HG02642 (cell line): ENCODE measurements around the gene TBC1D21.

ENCODE experiments used
- ATAC-seq: cut with Tn5 transposase; IDR thresholded peaks from one replicate; pipeline ENCODE4 v1.9.1; 2021; ENCODE audit warnings: mild to moderate bottlenecking; ENCODE audit not compliant: unreplicated experiment, poor library complexity

TBC1D21 gene, protein sequence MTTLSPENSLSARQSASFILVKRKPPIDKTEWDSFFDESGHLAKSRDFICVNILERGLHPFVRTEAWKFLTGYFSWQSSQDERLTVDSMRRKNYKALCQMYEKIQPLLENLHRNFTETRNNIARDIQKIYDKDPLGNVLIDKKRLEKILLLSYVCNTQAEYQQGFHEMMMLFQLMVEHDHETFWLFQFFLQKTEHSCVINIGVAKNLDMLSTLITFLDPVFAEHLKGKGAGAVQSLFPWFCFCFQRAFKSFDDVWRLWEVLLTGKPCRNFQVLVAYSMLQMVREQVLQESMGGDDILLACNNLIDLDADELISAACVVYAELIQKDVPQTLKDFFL

DNA sequence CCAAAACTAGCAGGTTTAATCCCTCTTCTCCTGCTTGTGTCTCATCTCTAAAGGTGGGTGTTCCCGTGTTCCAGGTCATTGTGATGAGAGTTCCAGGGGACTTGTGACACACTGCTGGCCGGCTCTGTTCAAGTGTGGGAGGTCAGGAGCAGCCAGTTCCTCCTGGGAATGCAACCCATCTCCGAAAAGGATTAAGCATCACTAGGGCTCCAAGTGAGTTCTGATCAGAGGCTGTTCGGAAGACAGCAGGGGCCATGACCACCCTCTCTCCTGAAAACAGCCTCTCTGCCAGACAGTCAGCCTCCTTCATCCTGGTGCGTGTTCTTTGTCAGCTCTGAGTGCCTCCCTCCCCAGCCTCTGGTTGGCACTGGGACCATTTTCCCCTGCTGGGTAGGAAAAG lies at the start of gene TBC1D21:
Gene TBC1D21 (plus strand): TSS at position 109 of the 400 bp plus-strand sequence. CDS start 146 bp downstream, at position 255.
- no peak for ATAC-seq

DNA sequence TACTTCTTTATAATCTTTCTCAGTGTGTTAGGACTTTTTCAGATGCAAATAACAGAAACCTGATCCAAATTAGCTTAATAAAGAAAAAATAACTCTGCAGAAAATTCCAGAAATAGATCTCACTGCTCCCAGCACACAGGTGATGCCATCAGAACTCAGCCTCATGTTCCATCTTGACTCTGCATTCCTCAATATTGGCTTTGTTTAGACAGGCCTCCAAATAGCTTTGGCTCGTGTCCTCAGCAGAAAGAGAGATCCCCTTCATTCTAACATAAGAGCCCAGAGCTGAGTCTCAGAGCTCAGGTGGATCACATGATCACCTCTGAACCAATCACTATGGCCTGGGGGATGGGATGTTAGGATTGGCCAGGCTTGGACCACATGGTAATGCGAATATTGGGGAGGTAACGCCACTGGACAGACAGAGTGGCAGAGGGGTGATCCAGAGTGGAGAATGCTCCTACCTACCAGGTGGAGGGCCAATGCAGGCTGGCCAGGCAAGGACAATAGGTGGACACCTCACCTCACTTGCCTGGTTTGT lies 46.6 kb upstream of the TBC1D21 start:
- ATAC-seq = no peak

DNA sequence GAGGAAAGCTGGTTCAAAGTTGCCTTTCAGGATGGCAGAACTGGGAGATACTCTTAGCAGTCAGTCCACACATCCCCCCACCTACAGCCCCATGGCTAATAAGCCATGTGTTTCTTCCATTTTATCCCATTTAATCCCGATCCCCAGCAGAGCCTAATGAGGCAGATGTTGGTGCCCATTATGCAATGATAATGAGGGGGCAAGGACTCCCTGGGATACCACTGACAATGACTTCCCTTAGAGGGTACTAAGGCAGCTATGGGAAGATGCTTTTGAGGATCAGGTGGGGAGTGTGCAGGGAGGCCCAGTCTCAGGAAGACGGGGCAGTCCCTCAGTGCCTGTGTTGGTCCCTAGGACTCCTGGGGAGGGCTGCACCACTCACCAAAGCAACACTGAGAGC lies 43.8 kb upstream of the TBC1D21 start:
- ATAC-seq = no peak

DNA sequence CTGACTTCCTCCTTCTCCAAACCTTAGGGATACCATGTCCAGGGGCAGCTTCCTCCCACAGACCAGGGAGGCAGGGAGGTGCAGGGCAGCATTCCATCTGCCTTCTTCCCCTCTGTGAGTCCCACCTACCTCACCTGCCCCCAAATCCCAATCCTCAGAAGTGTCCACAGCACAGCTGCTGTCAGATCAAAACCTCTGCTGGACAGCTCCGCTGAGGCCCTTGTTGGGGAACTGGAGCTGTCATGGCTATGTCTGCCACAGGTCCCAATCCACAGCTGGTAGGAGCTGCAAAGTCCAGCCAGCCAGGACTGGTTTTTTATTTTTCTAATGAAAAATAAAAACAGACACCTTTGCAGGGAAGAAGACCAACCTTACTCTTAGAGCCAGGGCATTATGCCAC lies 40.7 kb upstream of the TBC1D21 start:
- ATAC-seq = no peak

DNA sequence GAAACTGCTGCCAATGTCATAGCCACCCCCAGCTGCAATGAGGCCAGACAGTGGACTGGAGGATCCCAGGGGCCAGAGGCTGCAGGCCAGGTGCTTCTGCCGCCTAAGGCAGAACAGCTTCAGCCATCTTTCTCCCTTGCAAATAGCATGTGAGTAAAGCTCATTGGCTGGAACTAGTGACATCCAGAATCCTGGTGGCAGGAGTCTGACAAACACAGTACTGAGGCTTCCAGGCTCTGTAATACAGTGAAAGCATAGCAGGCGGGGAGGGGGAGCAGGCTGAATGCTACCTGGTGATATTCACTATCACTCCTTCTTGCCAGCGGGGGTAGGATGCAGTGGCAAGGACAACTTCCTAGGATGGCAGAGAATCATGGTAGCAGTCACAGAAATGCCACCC lies 36.5 kb upstream of the TBC1D21 start:
- no peak for ATAC-seq

DNA sequence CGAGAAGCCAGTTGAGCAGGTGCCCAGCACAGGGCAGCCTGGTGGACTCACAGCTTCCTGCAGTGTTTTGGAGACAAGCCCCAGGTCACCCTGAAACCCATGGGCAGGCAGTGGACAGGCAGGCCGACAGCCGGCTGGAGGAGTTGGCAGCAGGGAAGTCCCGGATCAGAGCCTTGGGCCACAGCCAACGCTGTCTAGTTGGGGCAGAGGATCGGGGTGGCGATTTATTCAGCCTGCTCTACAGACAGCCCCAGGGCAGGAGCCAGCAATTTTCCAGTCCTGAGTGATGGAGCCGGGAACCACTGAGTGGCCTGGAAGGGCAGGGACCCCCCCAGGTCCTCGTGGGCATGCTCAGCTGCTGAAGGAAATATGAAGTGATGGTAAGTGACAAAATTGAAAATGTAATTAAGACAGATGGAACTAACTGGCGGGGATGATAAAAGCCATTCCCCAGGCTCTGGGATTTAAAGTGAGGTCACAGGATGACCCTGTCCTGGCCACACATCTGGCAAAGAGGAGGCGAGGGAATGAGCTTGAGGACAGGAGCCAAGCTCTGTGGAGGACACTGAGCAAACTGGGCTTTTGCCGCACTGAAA lies 34.4 kb upstream of the TBC1D21 start:
- no peak for ATAC-seq

DNA sequence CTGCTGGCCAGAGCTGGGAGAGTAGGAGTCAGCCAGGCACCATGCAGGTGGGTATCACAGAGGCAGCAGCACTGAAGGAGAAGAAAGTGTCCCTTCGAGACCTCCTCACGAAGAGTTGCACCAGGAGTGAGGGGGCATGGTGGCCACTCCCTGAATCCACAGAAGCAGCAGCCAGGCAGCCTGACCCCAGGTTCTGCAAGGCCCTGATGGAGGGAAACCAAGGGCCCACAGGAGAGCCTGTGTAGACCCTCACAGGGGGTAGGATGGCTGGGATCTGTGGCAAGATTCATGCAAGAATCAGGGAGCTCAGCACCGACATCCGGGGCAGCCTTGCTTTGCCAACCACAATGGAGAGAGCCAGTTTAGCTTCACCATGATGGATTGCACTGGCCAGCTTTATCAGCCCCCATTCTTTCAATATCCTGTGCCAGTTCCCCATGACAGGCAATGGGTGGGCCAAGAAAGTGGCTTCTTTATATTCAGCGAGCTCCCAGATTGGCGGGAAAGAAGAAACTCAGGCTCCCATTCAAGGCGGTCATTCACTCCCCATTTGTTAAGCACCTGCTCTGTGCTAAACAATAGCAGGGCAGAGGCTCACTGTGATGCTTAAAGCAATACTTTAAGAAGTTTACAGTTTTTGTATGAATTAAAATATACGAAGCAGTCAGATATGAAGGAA lies 33.5 kb upstream of the TBC1D21 start:
- ATAC-seq = no peak

DNA sequence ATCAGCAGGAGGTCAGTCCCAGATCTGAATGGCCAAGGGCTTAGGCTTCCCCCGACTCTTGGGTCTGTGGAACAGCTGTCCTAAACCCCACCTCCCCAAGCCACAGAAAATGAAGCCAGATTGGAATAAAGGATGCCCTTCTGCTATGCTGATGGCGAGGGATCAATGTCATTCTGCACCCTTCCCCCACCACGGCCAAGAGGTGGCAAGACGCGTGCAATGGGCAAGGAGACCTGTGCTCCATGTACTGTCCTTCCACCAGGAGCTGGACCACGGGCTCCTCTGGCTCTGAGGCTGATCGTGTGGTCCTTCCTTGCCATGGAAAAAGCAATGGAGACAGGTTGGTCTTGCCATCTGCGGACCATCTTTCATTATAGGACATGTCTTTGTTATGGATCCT lies 32.6 kb upstream of the TBC1D21 start:
- ATAC-seq = no peak

DNA sequence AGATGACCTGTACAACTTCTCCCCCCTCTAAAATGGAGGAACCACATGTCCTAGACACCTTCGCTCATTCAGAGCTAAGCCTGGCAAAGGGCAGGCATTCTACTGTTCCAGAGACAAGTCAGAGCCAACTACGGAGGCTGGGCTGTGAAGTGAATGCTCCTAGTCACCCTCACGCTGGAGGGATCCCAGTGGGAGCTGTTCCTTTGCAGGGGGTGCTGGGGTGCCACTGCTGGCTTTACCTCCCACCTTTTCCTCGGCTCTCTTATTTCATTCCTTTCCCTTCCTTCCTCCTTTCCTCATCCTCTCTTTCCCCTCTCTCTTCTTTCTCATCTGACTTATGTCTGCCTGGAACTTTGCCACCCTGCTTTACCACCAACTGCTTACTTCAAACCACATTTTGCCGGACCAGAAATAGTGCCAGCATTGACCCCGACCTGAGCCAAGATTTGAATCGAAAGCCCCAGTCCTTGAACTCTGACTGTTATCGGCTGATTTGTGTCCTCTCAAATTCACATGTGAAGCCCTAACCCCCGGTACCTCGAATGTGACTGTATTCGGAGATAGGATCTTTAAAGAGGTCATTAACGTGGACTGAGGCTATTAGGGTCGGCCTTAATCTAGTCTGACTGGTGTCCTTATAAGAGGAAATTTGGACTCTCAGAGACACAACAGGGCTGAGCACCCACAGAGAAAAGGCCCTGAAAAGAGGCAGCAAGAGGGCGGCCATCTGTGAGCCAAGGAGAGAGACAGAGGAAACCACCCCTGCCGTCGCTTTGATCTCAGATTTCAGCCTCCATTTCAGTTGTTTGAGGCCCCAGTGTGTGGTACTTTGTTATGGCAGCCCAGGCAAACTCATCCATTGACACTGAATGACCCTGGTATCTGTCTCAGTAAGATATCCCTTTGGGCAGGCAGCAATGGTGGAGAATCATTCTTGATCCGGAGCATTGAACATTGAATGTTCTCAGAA lies 31.3 kb upstream of the TBC1D21 start:
- no peak for ATAC-seq

DNA sequence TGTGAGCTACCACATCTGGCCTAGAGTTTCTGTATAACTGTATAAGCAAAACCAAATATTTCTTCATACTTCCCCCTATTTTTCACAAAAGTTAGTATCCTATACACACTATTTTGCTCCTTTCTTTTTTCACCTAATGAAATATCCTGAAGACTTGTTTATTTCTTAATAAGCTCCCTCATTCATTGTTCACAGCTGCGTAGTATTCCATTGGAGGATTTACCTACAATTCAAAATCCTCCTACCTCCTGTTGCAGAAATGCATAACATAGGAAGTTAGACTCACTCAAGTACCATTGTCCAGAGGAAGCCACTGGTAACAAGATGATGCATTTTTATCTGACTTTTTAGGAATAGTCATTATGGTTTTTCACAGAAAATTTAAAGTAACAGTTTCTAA lies 29.6 kb upstream of the TBC1D21 start:
- ATAC-seq = no peak

DNA sequence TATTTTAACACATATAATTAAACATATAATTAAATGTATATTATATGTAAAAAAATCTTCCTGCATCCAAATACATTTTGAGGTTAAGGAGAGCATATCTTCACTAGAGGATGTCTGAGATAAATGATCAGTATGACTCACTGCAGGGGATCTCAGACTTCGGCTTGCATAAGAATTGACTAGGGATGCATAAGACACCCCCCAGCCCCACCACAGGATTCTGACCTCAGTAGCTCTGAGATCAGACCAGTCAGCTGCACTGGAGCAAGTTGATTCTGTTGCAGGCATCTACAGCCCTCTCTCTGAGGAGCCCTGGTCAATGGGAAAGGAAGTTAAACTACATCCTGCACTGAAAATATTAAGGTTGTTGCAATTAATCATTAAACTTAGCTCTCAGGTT lies 29.0 kb upstream of the TBC1D21 start:
- ATAC-seq = no peak

DNA sequence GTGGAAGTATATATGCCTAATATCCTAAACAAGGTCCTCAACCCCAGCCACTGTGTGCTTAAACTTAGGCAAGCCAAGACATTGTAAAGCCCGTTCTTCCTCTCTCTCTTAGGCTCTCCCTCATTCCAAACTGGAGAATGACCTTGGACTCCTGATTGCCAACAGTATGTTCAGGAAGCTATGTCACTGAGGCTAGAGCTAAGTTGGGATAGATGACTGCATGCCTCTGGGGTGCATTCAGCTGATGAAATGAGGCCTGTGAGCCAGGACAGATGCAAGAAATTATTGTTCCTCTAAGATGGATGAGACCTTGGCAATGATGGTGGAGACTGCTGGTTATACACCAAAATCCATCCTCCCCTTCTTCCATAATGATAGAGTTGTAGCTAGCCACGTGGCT lies 27.9 kb upstream of the TBC1D21 start:
- no peak for ATAC-seq

DNA sequence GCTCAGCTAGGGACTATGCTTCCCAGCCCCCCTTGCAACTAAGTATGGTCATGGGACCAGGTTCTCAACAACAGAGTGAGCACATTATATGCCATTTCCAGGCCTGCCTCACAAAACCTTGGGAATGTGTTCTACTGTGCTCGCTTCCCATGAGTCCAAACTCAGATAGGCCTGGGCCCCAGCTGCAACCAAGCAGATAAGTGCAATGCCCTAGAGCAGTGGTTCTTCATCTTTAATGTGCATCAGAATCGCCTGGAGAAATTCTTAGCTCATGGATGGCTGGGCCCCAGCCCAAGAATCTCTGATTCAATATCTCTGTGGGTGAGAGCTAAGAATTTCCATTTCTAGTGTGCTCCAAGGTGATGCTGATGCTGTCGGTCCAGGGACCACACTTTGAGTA lies 27.5 kb upstream of the TBC1D21 start:
- ATAC-seq = no peak

DNA sequence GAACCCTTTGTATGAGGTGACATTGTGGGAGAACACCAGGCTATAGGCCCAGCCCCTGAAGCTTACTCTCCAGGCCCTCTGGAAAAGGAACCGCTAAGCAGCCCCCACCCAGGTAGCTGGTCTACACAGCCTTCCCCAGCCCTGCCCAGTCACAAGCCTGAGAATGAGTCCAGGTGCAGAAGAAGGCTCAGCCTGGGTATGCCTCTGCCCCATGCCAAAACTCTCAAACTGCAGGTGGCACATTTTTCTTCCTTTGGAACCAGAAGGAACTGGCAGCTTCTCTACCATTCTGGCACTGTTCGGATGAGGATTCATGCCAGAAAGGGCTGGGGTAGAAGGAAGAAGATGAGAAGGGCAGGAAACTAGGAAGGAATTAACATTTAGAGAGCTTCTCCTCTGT lies 23.7 kb upstream of the TBC1D21 start:
- no peak for ATAC-seq

DNA sequence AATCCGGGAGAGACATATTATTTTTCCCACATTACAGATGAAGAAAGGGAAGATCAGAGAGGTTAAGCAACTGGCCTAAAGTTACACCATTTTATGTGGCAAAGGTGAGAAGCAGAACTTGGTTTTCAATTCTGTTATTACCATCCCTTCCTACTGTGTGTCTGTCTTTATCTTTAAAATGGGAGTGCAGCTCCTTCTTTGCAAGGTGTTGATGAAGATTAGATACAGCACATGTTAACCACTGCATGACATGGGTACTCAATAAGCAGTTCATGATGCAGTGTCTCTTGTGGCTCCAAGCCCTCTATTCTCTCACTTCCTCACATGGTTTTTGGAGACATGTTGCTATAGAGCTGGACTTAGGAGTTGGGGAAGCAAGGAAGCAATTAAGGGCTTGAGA lies 23.1 kb upstream of the TBC1D21 start:
- no peak for ATAC-seq

DNA sequence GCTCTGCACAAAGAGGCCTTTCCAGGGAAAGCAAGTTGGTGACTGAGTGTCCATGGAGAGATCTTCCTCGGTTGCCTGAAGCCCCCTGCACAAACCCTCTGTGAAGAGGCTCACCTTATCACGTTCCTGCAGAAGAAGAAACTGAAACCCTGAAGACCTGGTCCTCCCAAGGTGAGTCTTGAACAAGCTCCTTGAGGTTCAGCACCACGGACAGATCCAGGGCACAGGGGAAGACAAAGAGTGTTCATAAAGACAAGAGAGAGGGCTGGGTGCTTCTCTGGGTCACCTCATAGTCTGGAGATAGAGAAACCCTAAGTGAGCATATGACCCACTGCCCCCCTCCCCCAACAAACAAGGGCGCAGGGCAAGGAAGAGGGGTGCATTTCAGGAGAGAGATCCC lies 21.7 kb upstream of the TBC1D21 start:
- no peak for ATAC-seq

DNA sequence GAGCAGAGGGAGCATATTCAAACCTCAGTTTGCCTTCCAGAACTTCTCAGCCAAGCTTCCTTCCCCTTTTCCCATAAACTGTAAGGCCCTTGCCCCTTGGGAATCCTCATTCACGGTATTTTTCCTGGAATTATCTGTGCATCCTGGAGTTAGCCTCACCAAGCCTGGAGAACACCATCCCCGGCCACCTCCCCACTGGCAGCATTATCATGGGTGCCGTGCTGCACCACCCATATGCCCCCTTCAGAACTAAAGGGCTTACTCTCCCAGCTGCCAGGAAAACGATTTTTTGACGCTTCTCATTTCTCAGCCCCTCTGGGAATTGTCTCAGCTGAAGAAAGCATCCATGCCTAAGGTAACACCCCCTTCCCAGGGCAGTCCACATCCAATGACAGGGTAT lies 20.9 kb upstream of the TBC1D21 start:
- no peak for ATAC-seq

DNA sequence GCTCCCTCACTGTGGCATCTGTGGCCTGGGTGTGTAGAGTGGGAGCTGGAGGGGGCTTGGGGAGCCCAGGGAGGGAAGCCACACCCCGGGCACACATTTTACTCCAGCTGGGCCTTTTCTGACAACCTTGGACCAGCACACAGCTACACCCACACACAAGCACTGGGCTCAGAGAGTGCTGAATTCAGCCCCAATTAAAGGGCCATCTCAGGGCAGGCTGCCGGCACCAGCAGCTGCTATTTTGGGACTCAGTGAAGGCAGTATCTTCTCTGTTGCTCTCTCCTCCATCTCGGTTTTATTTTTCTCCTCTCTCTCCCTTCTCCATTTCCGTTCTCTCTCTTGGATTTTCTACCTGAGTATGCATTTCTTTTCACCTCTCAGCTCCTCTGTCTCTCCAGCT lies 19.1 kb upstream of the TBC1D21 start:
- ATAC-seq = no peak

DNA sequence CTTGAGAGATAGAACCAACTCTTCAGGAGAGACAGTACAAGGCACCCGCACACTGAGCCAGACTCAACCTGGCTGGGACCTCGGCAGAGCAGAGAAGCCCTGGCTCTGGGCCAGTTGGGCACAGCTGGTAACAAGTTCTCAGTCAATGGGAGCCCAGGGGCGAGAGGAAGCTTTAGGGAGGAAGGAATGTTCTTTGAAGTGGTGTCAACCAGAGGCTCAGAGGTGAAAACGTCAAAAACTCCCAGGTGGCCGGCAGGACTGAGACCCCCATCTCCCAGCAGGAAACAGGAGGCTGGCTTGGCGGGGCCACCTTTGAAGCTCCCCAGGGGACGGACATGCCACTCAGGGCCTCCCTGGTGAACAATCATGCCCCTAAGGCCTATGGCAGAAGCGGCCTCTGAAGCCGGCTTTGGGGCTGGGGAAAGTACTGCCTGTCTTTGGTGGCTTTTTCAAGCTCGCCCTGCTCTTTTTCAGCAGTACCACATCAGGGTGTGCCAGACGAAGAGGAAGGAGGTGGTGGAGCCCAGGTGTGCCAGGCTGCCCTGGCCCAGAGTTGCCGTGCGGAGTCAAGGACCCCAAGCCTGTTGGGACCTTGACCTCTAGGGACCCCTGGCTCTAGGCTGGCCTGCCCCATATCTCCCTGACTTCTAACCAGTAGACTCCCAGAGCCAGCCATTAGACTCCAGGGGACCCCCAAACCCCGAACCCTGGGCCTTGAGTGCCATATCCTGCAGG lies 16.7 kb upstream of the TBC1D21 start:
- ATAC-seq = no peak
